T-cell (primary cell): Measurements from ENCODE around the gene ZNF598. TPM values are rescaled to one million over a fixed set of nuclear protein-coding genes. Genes with fewer than 3 reads are reported as not detected.

Experiments used
- ATAC-seq, 4 experiments: fragments of 200-7000 bp in 3 of 4; fragments of 150-1000 bp in 1 of 4; cut with Tn5 transposase; replicated peaks in 1 of 4; 1 replicate in 3 of 4; 2 replicates in 1 of 4; pipeline ENCODE4 v1.10.0; 2021; ENCODE audit warnings: moderate library complexity in 3 of 4, mild to moderate bottlenecking in 2 of 4, moderate number of reproducible peaks in 1 of 4
- CTCF ChIA-PET, 2 donors: fragments of 300-600 bp; sonication (Branson Sonifier 250); formaldehyde crosslinking; loops; one replicate each; lab custom pipeline; 2022; ENCODE audit warnings: antibody characterized with exemption in 2 of 2; lab: Charles Lee
- POLR2A ChIA-PET, 2 donors: fragments of 300-600 bp; sonication (Branson Sonifier 250); formaldehyde crosslinking; loops; one replicate each; lab custom pipeline; 2022; ENCODE audit warnings: antibody characterized with exemption in 2 of 2; lab: Charles Lee
- DNase-seq, 35 experiments: peaks; one replicate each; pipeline versions ENCODE4 v3.0.0 to v3.0.0-alpha.2; 2013 to 2023
- H3K27ac ChIP-seq: one replicate; pipeline ENCODE4 v1.5.1; 2013; ENCODE audit warnings: low read length
- H3K27me3 ChIP-seq, 2 experiments: replicated peaks in 1 of 2; 1 replicate in 1 of 2; 2 replicates in 1 of 2; pipeline versions ENCODE4 v1.6.1 to v1.7.0; 2013; ENCODE audit warnings: low read length in 1 of 2, mixed read lengths in 1 of 2; ENCODE audit not compliant: control insufficient read depth in 2 of 2, insufficient read depth in 2 of 2; ENCODE audit errors: extremely low read depth in 1 of 2
- H3K36me3 ChIP-seq, 2 donors: 1 replicate in 1 of 2; 2 replicates in 1 of 2; pipeline versions ENCODE4 v1.6.1 to v1.7.0; 2013; ENCODE audit warnings: low read length in 1 of 2; ENCODE audit not compliant: control insufficient read depth in 2 of 2, insufficient read depth in 1 of 2; ENCODE audit errors: extremely low read depth in 1 of 2
- H3K4me1 ChIP-seq, 2 experiments: 1 replicate in 1 of 2; 2 replicates in 1 of 2; pipeline versions ENCODE4 v1.6.1 to v1.7.0; 2013; ENCODE audit warnings: low read length in 2 of 2, mixed read lengths in 1 of 2; ENCODE audit not compliant: insufficient read depth in 2 of 2, control insufficient read depth in 1 of 2; ENCODE audit errors: extremely low read depth in 1 of 2
- H3K4me3 ChIP-seq, 2 donors: 1 replicate in 1 of 2; 2 replicates in 1 of 2; pipeline versions ENCODE4 v1.5.1 to v1.7.0; 2013; ENCODE audit warnings: mild to moderate bottlenecking in 2 of 2, low read length in 1 of 2, moderate library complexity in 1 of 2; ENCODE audit not compliant: control insufficient read depth in 1 of 2; ENCODE audit errors: extremely low read depth in 1 of 2
- H3K9me3 ChIP-seq: 2 replicates; pipeline ENCODE4 v1.7.0; 2013
- H3K27ac Mint-ChIP-seq, 2 donors: one replicate each; pipeline ENCODE4 v1.8.0; 2020 to 2021; ENCODE audit warnings: mild to moderate bottlenecking in 2 of 2, mixed read lengths in 2 of 2
- H3K27me3 Mint-ChIP-seq, 2 donors: one replicate each; pipeline ENCODE4 v1.8.0; 2021 to 2022; ENCODE audit warnings: mixed read lengths in 2 of 2
- H3K36me3 Mint-ChIP-seq: one replicate; pipeline ENCODE4 v1.8.0; 2021; ENCODE audit warnings: mixed read lengths
- H3K4me1 Mint-ChIP-seq, 3 donors: one replicate each; pipeline ENCODE4 v1.8.0; 2020 to 2022; ENCODE audit warnings: mixed read lengths in 3 of 3, mild to moderate bottlenecking in 1 of 3
- H3K4me3 Mint-ChIP-seq, 3 donors: one replicate each; pipeline ENCODE4 v1.8.0; 2020 to 2022; ENCODE audit warnings: mild to moderate bottlenecking in 3 of 3, mixed read lengths in 3 of 3, moderate library complexity in 3 of 3
- H3K9me3 Mint-ChIP-seq, 3 donors: one replicate each; pipeline ENCODE4 v1.8.0; 2020 to 2022; ENCODE audit warnings: mixed read lengths in 3 of 3
- WGBS: methylation state at CpG from one replicate; pipeline ENCODE4 v1.1.5; 2013; ENCODE audit warnings: missing lambda C conversion rate; ENCODE audit not compliant: insufficient coverage; 5-methylcytosine and 5-hydroxymethylcytosine counted together
- total RNA-seq, 35 experiments: library from RNA in 6 of 35; stranded (reverse) in 6 of 35; fragments of 120-200 nt in 1 of 35; gene quantifications; one replicate each; pipeline versions ENCODE4 v1.2.1 to v1.2.4 and lab custom pipeline; 2013 to 2026

Gene ZNF598
- total RNA-seq, 5 donors from 2014 or later (not counting 1 experiment from before 2014, with no cell fraction given): 44.3 to 73.7 (median 68.8) TPM

- H3K36me3 Mint-ChIP-seq: peaks cover 5% of the 10 kb centered on the region
- Histone ChIP-seq H3K4me1 (peaks cover 0 to 43% of the 10 kb centered on the region in 2 experiments), H3K27ac (peak overlapping the region; percentile 55)
These were observed 25.0 kb downstream of the ZNF598 start for GRCh38 chr16:1984347-1985225.

GRCh38 chr16:1983544-1984346 is 25.9 kb downstream of the ZNF598 start, which contains the start of gene GFER:
Gene GFER (plus strand): TSS chr16:1984193. CDS start chr16:1984219, 26 bp downstream.
- H3K27ac Mint-ChIP-seq: peak within 1 kb of the TSS; percentile 28 to 55
- ATAC-seq (peak; percentile 63 to 76 (median 74)), DNase-seq (peak in 15 of 35 experiments; percentile 28 to 74 (median 50))
- H3K4me3 Mint-ChIP-seq: peak within 1 kb of the TSS; percentile 71 to 83 (median 82)
- peaks cover 5% of the 10 kb centered on the region for H3K36me3 Mint-ChIP-seq
- H3K36me3 ChIP-seq: peaks cover 3 to 7% of the 10 kb centered on the region in 2 donors
- under 1% methylated on average over 109 of the region's 109 CpGs for WGBS
- H3K9me3 Mint-ChIP-seq: no peaks in the 10 kb centered on the region
- peak within 1 kb of the TSS; percentile 55 for H3K27ac ChIP-seq
- H3K4me3 ChIP-seq: peak within 1 kb of the TSS; percentile 59 to 72
- CTCF ChIA-PET: no interaction called here
- peaks cover 12 to 24% (median 17%) of the 10 kb centered on the region in 3 donors for H3K4me1 Mint-ChIP-seq
- peaks cover 2 to 50% of the 10 kb centered on the region in 2 experiments for H3K27me3 ChIP-seq
- POLR2A ChIA-PET: no interaction called here
- H3K9me3 ChIP-seq: no peaks in the 10 kb centered on the region
- peaks cover 3 to 35% of the 10 kb centered on the region in 2 donors for H3K27me3 Mint-ChIP-seq
- peaks cover 0 to 41% of the 10 kb centered on the region in 2 experiments for H3K4me1 ChIP-seq

More at GRCh38 chr16:1984347-1985225, 25.0 kb downstream of the ZNF598 start:
- Mint-ChIP-seq H3K9me3 (no peaks in the 10 kb centered on the region), H3K27me3 (peaks cover 5 to 42% of the 10 kb centered on the region in 2 donors), H3K4me1 (peaks cover 17 to 29% (median 24%) of the 10 kb centered on the region in 3 donors), H3K27ac (peak overlapping the region; percentile 23 to 55), H3K4me3 (peak overlapping the region; percentile 71 to 82 (median 76))
- WGBS: 14% methylated on average over 50 of the region's 58 CpGs
- Histone ChIP-seq H3K36me3 (peaks cover 3 to 7% of the 10 kb centered on the region in 2 donors), H3K4me3 (peak overlapping the region; percentile 59 to 72), H3K27me3 (peaks cover 3 to 54% of the 10 kb centered on the region in 2 experiments), H3K9me3 (no peaks in the 10 kb centered on the region)
- ChIA-PET POLR2A (interaction anchor here in 1 of 2 donors (0.7 kb wide), 1 partner anchor 171 kb away, joined by 3 read pairs; no protein-coding TSS in a partner anchor), CTCF (no interaction called here)
- peak; percentile 41 to 49 (median 45) for ATAC-seq
- DNase-seq: no peak

GRCh38 chr16:1982991-1983543 is 26.6 kb downstream of the ZNF598 start:
- Histone ChIP-seq H3K9me3 (no peaks in the 10 kb centered on the region), H3K36me3 (peaks cover 7 to 8% of the 10 kb centered on the region in 2 donors), H3K27ac (no peak overlapping the region), H3K27me3 (peaks cover 0 to 51% of the 10 kb centered on the region in 2 experiments), H3K4me3 (peak overlapping the region; percentile 59 to 72), H3K4me1 (peaks cover 0 to 41% of the 10 kb centered on the region in 2 experiments)
- peaks cover 10 to 20% (median 15%) of the 10 kb centered on the region in 3 donors for H3K4me1 Mint-ChIP-seq
- H3K27me3 Mint-ChIP-seq: peaks cover 0 to 30% of the 10 kb centered on the region in 2 donors
- ChIA-PET CTCF (no interaction called here), POLR2A (no interaction called here)
- DNase-seq (no peak), ATAC-seq (no peak)
- WGBS: 20% methylated on average over 17 of the region's 19 CpGs
- no peaks in the 10 kb centered on the region for H3K9me3 Mint-ChIP-seq
- H3K27ac Mint-ChIP-seq: peak overlapping the region in 1 of 2 donors; percentile 28
- H3K4me3 Mint-ChIP-seq: peak overlapping the region; percentile 68 to 83 (median 82)
- peaks cover 5% of the 10 kb centered on the region for H3K36me3 Mint-ChIP-seq

GRCh38 chr16:1982013-1982433 is 27.6 kb downstream of the ZNF598 start:
- DNase-seq: no peak
- Histone ChIP-seq H3K36me3 (peaks cover 8 to 16% of the 10 kb centered on the region in 2 donors), H3K4me3 (no peak overlapping the region), H3K9me3 (no peaks in the 10 kb centered on the region), H3K4me1 (peaks cover 0 to 41% of the 10 kb centered on the region in 2 experiments), H3K27me3 (peaks cover 0 to 57% of the 10 kb centered on the region in 2 experiments), H3K27ac (no peak overlapping the region)
- Mint-ChIP-seq H3K27me3 (peaks cover 0 to 28% of the 10 kb centered on the region in 2 donors), H3K4me1 (peaks cover 10 to 20% (median 15%) of the 10 kb centered on the region in 3 donors), H3K36me3 (peaks cover 10% of the 10 kb centered on the region), H3K9me3 (no peaks in the 10 kb centered on the region), H3K4me3 (peak overlapping the region in 2 of 3 donors; percentile 82 to 83), H3K27ac (no peak overlapping the region)
- 59% methylated on average over 4 of the region's 5 CpGs for WGBS
- POLR2A ChIA-PET: no interaction called here
- CTCF ChIA-PET: no interaction called here
- ATAC-seq: no peak

- Mint-ChIP-seq H3K9me3 (no peaks in the 10 kb centered on the region), H3K27ac (no peak within 1 kb of the TSS), H3K4me3 (peak within 1 kb of the TSS in 2 of 3 donors; percentile 82 to 83), H3K36me3 (peaks cover 7% of the 10 kb centered on the region), H3K4me1 (peaks cover 10 to 19% (median 15%) of the 10 kb centered on the region in 3 donors), H3K27me3 (peaks cover 0 to 28% of the 10 kb centered on the region in 2 donors)
- H3K27ac ChIP-seq: no peak within 1 kb of the TSS
- DNase-seq (peak in 1 of 35 experiments; percentile 48), ATAC-seq (peak in 1 of 4 experiments; percentile 30)
- no peaks in the 10 kb centered on the region for H3K9me3 ChIP-seq
- no CpG with 5 or more reads among the region's 6 CpGs for WGBS
- CTCF ChIA-PET: no interaction called here
- H3K4me1 ChIP-seq: peaks cover 0 to 41% of the 10 kb centered on the region in 2 experiments
- H3K36me3 ChIP-seq: peaks cover 8 to 22% of the 10 kb centered on the region in 2 donors
- POLR2A ChIA-PET: no interaction called here
- H3K4me3 ChIP-seq: no peak within 1 kb of the TSS
- peaks cover 0 to 63% of the 10 kb centered on the region in 2 experiments for H3K27me3 ChIP-seq
These were observed 28.2 kb downstream of the ZNF598 start, which contains the start of gene NOXO1 for GRCh38 chr16:1981398-1981836. Gene NOXO1 (minus strand): TSS chr16:1981469. CDS start chr16:1981179, 290 bp downstream.
